CD14-positive monocyte (primary cell): ENCODE results near the gene EML4. TPM values are rescaled to one million over a fixed set of nuclear protein-coding genes. Genes with fewer than 3 reads are reported as not detected.
A peak's percentile ranks its signal among the peaks of the same experiment; 100 is the strongest.
"Not testable (repeated sequence)": the region's sequence is repeated elsewhere in the genome, so short reads cannot be mapped to it uniquely, and the experiment has no call there.

ENCODE experiments used
- DNase-seq, 3 donors: peaks; one replicate each; pipeline ENCODE4 v3.0.0-alpha.2; 2011 to 2022
- H2AFZ ChIP-seq: 2 replicates; pipeline ENCODE4 v1.6.0; 2012; ENCODE audit warnings: mild to moderate bottlenecking, low read depth, low read length, inconsistent platforms; ENCODE audit not compliant: insufficient read depth, poor library complexity, severe bottlenecking
- H3K27ac ChIP-seq, 2 donors: 1 replicate in 1 of 2; 2 replicates in 1 of 2; pipeline ENCODE4 v1.5.1; 2012 to 2013; ENCODE audit warnings: low read length in 2 of 2, control low read depth in 1 of 2, inconsistent platforms in 1 of 2, low read depth in 1 of 2, mild to moderate bottlenecking in 1 of 2
- H3K27me3 ChIP-seq, 2 donors: one replicate each; pipeline versions ENCODE4 v1.6.0 to v1.6.1; 2011 to 2013; ENCODE audit warnings: low read length in 2 of 2; ENCODE audit not compliant: control insufficient read depth in 2 of 2, insufficient read depth in 2 of 2
- H3K36me3 ChIP-seq, 2 donors: replicated peaks in 1 of 2; 1 replicate in 1 of 2; 2 replicates in 1 of 2; pipeline versions ENCODE4 v1.5.1 to v1.6.1; 2012 to 2013; ENCODE audit warnings: low read length in 2 of 2, control low read depth in 1 of 2, inconsistent platforms in 1 of 2, mild to moderate bottlenecking in 1 of 2; ENCODE audit not compliant: insufficient read depth in 2 of 2, control insufficient read depth in 1 of 2
- H3K4me1 ChIP-seq, 2 donors: 1 replicate in 1 of 2; 2 replicates in 1 of 2; pipeline versions ENCODE4 v1.5.1 to v1.6.1; 2012 to 2013; ENCODE audit warnings: low read length in 2 of 2, control low read depth in 1 of 2, inconsistent platforms in 1 of 2, mild to moderate bottlenecking in 1 of 2, moderate library complexity in 1 of 2; ENCODE audit not compliant: insufficient read depth in 2 of 2, control insufficient read depth in 1 of 2
- H3K4me2 ChIP-seq: replicated peaks from 2 replicates; pipeline ENCODE3; 2012; ENCODE audit warnings: low read length, moderate library complexity, mild to moderate bottlenecking; ENCODE audit not compliant: poor library complexity, severe bottlenecking; ENCODE audit errors: extremely low read depth
- H3K4me3 ChIP-seq, 3 experiments: fragments of 200-600 bp in 1 of 3; sonication (generic) in 1 of 3; replicated peaks in 1 of 3; 1 replicate in 2 of 3; 2 replicates in 1 of 3; pipeline ENCODE4 v1.5.1; 2011 to 2013; ENCODE audit warnings: low read length in 3 of 3, mild to moderate bottlenecking in 3 of 3, control low read depth in 2 of 3, low read depth in 2 of 3, inconsistent platforms in 1 of 3, moderate library complexity in 1 of 3
- H3K79me2 ChIP-seq: 2 replicates; pipeline ENCODE4 v1.6.0; 2012; ENCODE audit warnings: mild to moderate bottlenecking, control low read depth, inconsistent platforms, low read length, moderate library complexity; ENCODE audit not compliant: insufficient read depth
- H3K9ac ChIP-seq: 2 replicates; pipeline ENCODE4 v1.6.0; 2017; ENCODE audit warnings: low read length, mild to moderate bottlenecking; ENCODE audit not compliant: insufficient read depth, poor library complexity, severe bottlenecking
- H3K9me3 ChIP-seq, 2 donors: replicated peaks in 1 of 2; 1 replicate in 1 of 2; 2 replicates in 1 of 2; pipeline versions ENCODE4 v1.5.1 to v1.6.1; 2012 to 2013; ENCODE audit warnings: low read length in 2 of 2, control low read depth in 1 of 2; ENCODE audit not compliant: control insufficient read depth in 1 of 2, insufficient read depth in 1 of 2
- H4K20me1 ChIP-seq: 2 replicates; pipeline ENCODE4 v1.6.0; 2012; ENCODE audit warnings: mild to moderate bottlenecking, low read length, control low read depth, moderate library complexity; ENCODE audit not compliant: insufficient read depth
- H3K27ac Mint-ChIP-seq, 7 donors: one replicate each; pipeline ENCODE4 v1.8.0; 2020; ENCODE audit warnings: mild to moderate bottlenecking in 7 of 7, mixed read lengths in 7 of 7, moderate library complexity in 6 of 7, inconsistent platforms in 2 of 7
- H3K27me3 Mint-ChIP-seq, 3 donors: one replicate each; pipeline ENCODE4 v1.8.0; 2021 to 2022; ENCODE audit warnings: low read depth in 3 of 3, mild to moderate bottlenecking in 3 of 3, mixed read lengths in 3 of 3, moderate library complexity in 3 of 3, inconsistent platforms in 1 of 3
- H3K36me3 Mint-ChIP-seq, 2 donors: one replicate each; pipeline ENCODE4 v1.8.0; 2020; ENCODE audit warnings: mixed read lengths in 2 of 2, inconsistent platforms in 1 of 2, mild to moderate bottlenecking in 1 of 2
- H3K4me1 Mint-ChIP-seq: one replicate; pipeline ENCODE4 v1.8.0; 2020; ENCODE audit warnings: mild to moderate bottlenecking, mixed read lengths
- H3K4me3 Mint-ChIP-seq, 2 donors: one replicate each; pipeline ENCODE4 v1.8.0; 2020; ENCODE audit warnings: mild to moderate bottlenecking in 2 of 2, mixed read lengths in 2 of 2, moderate library complexity in 1 of 2
- H3K9me3 Mint-ChIP-seq, 7 donors: one replicate each; pipeline ENCODE4 v1.8.0; 2020 to 2022; ENCODE audit warnings: mixed read lengths in 7 of 7, mild to moderate bottlenecking in 6 of 7, moderate library complexity in 6 of 7, inconsistent platforms in 2 of 7
- WGBS: methylation state at CpG from one replicate; pipeline ENCODE4 v1.1.5; 2013; ENCODE audit warnings: missing lambda C conversion rate; ENCODE audit not compliant: insufficient coverage; 5-methylcytosine and 5-hydroxymethylcytosine counted together
- intact Hi-C, 2 donors: fragments of 100-400 bp; cut with micrococcal nuclease; formaldehyde crosslinking; loops; one replicate each; pipeline versions ENCODE4 v1.15.0 to v1.15.1; 2023
- polyA plus RNA-seq, 3 donors: library from polyadenylated mRNA; depleted of rRNA in 1 of 3; unstranded in 2 of 3; stranded (reverse) in 1 of 3; fragments of 300-500 nt in 2 of 3; fragments of >200 nt in 1 of 3; fragmentation: Illumina TruSeq in 2 of 3; gene quantifications; 1 replicate in 2 of 3; 2 replicates in 1 of 3; pipeline ENCODE4 v1.2.3, GENCODE V29; 2012 to 2021
- TF ChIP-seq, protein P1 (sequence below): fragments of 200-600 bp; IDR thresholded peaks from one replicate; pipeline ENCODE4 v1.8.0; 2022; ENCODE audit warnings: antibody characterized with exemption, mild to moderate bottlenecking

The EML4 gene
- polyA plus RNA-seq, 3 donors = 11.5 to 24.3 (median 15.0) TPM

DNA sequence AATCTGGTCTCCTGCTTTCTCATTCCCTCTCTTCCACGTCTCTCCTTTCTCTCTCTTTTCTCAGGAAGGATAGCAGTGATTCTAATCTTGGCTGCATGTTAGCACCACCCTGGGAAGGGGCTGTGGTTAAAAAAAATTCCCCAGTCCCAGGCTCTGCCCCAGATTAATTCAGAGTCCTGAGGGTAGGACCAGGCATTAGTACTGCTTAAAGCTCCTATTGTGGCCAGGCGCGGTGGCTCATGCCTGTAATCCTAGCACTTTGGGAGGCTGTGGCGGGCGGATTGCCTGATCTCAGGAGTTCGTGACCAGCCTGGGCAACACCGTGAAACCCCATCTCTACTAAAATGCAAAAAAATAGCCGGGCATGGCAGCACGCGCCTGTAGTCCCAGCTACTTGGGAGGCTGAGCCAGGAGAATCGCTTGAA lies 35.4 kb upstream of the EML4 start:
- no peaks in the 10 kb centered on the region for H4K20me1 ChIP-seq
- no peak overlapping the region for H2AFZ ChIP-seq
- H3K4me3 ChIP-seq = no peak overlapping the region
- Mint-ChIP-seq H3K4me3 (peak overlapping the region; percentile 45 to 77), H3K9me3 (peaks cover 0 to 2% (median 0%) of the 10 kb centered on the region in 7 donors), H3K4me1 (peaks cover 58% of the 10 kb centered on the region), H3K36me3 (peaks cover 0 to 4% of the 10 kb centered on the region in 2 donors), H3K27ac (peak overlapping the region in 4 of 7 donors; percentile 12 to 67 (median 62)), H3K27me3 (peaks cover 37 to 54% (median 44%) of the 10 kb centered on the region in 3 donors)
- H3K27me3 ChIP-seq = peaks cover 21 to 31% of the 10 kb centered on the region in 2 donors
- no peak overlapping the region for H3K27ac ChIP-seq
- no peaks in the 10 kb centered on the region for H3K9me3 ChIP-seq
- intact Hi-C loops = loop anchor here (5.0 kb wide), 1 partner anchor 36 kb away; no protein-coding TSS in a partner anchor
- H3K79me2 ChIP-seq = no peaks in the 10 kb centered on the region
- peaks cover 48 to 53% of the 10 kb centered on the region in 2 donors for H3K4me1 ChIP-seq
- 90% methylated on average over 9 of the region's 11 CpGs for WGBS
- no peak overlapping the region for H3K4me2 ChIP-seq
- DNase-seq = no peak
- no peaks in the 10 kb centered on the region for H3K36me3 ChIP-seq
- no peak overlapping the region for H3K9ac ChIP-seq
- TF ChIP-seq, protein P1, sequence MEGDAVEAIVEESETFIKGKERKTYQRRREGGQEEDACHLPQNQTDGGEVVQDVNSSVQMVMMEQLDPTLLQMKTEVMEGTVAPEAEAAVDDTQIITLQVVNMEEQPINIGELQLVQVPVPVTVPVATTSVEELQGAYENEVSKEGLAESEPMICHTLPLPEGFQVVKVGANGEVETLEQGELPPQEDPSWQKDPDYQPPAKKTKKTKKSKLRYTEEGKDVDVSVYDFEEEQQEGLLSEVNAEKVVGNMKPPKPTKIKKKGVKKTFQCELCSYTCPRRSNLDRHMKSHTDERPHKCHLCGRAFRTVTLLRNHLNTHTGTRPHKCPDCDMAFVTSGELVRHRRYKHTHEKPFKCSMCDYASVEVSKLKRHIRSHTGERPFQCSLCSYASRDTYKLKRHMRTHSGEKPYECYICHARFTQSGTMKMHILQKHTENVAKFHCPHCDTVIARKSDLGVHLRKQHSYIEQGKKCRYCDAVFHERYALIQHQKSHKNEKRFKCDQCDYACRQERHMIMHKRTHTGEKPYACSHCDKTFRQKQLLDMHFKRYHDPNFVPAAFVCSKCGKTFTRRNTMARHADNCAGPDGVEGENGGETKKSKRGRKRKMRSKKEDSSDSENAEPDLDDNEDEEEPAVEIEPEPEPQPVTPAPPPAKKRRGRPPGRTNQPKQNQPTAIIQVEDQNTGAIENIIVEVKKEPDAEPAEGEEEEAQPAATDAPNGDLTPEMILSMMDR = no peak

DNA sequence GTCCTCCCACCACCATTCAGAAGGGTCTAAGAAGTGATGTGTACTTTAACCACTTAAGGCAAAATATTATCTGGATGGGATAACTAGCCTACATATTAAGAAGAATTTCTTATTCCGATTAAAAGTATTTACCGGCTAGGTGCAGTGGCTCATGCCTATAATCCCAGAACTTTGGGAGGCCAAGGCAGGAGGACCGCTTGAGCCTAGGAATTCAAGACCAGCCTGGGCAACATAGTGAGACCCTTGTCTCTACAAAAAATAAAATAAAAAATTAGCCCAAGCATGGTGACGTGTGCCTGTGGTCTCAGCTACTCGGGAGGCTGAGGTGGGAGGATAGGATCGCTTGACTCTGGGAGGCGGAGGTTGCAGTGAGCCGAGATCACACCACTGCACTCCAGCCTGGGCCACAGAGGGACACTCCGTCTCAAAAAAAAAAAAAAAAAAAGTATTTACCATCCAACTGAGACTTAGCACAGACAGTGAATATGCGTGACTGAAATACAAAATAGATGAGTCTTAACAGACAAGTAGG lies 34.7 kb upstream of the EML4 start:
- Mint-ChIP-seq H3K4me1 (peaks cover 51% of the 10 kb centered on the region), H3K27me3 (peaks cover 32 to 47% (median 38%) of the 10 kb centered on the region in 3 donors)

More for the DNA sequence above, 34.7 kb upstream of the EML4 start:
- peaks cover 41 to 47% of the 10 kb centered on the region in 2 donors for H3K4me1 ChIP-seq
- not testable (repeated sequence) for H3K36me3 ChIP-seq, H3K27ac ChIP-seq, H3K9me3 ChIP-seq, H3K36me3 Mint-ChIP-seq, H3K9me3 Mint-ChIP-seq, H4K20me1 ChIP-seq, H3K4me2 ChIP-seq, H3K27ac Mint-ChIP-seq, DNase-seq, H3K9ac ChIP-seq, H3K79me2 ChIP-seq, H2AFZ ChIP-seq, H3K4me3 ChIP-seq
- peaks cover 15 to 27% of the 10 kb centered on the region in 2 donors for H3K27me3 ChIP-seq
- 80% methylated on average over 1 of the region's 10 CpGs for WGBS
- intact Hi-C loops = loop anchor here (5.0 kb wide), 1 partner anchor 37 kb away; no protein-coding TSS in a partner anchor
- peak overlapping the region in 1 of 2 donors; percentile 21 for H3K4me3 Mint-ChIP-seq
